Liver (tissue), 9 donors: Measurements from ENCODE around the gene PHKB. TPM values are rescaled to one million over a fixed set of nuclear protein-coding genes. Genes with fewer than 3 reads are reported as not detected.
"Not testable (repeated sequence)": the region's sequence is repeated elsewhere in the genome, so short reads cannot be mapped to it uniquely, and the experiment has no call there.

Source experiments
- DNase-seq: peaks from one replicate; pipeline ENCODE4 v3.0.0-alpha.2; 2017; ENCODE audit warnings: low spot score
- H3K27ac ChIP-seq, 2 donors: one replicate each; pipeline ENCODE4 v1.7.0; 2013; ENCODE audit warnings: inconsistent platforms in 2 of 2, low read length in 2 of 2, control low read depth in 1 of 2, low read depth in 1 of 2, mild to moderate bottlenecking in 1 of 2
- H3K27me3 ChIP-seq, 4 donors: one replicate each; pipeline versions ENCODE4 v1.6.1 to v1.7.0; 2013; ENCODE audit warnings: low read length in 3 of 4, inconsistent platforms in 1 of 4, mild to moderate bottlenecking in 1 of 4, moderate library complexity in 1 of 4; ENCODE audit not compliant: control insufficient read depth in 4 of 4, insufficient read depth in 4 of 4
- H3K36me3 ChIP-seq, 4 donors: one replicate each; pipeline versions ENCODE4 v1.6.1 to v1.7.0; 2013; ENCODE audit warnings: low read length in 3 of 4, mild to moderate bottlenecking in 3 of 4, low read depth in 1 of 4, moderate library complexity in 1 of 4; ENCODE audit not compliant: control insufficient read depth in 4 of 4, insufficient read depth in 3 of 4
- H3K4me1 ChIP-seq, 4 donors: one replicate each; pipeline versions ENCODE4 v1.6.1 to v1.7.0; 2013; ENCODE audit warnings: low read length in 3 of 4, mild to moderate bottlenecking in 3 of 4, moderate library complexity in 1 of 4; ENCODE audit not compliant: control insufficient read depth in 4 of 4, insufficient read depth in 4 of 4
- H3K4me3 ChIP-seq, 3 donors: one replicate each; pipeline versions ENCODE4 v1.6.1 to v1.7.0; 2013; ENCODE audit warnings: low read length in 3 of 3, control low read depth in 1 of 3, low read depth in 1 of 3, mild to moderate bottlenecking in 1 of 3
- H3K9ac ChIP-seq, 2 donors: one replicate each; pipeline ENCODE4 v1.7.0; 2013; ENCODE audit warnings: low read length in 2 of 2, mild to moderate bottlenecking in 2 of 2, moderate library complexity in 2 of 2, control low read depth in 1 of 2, low read depth in 1 of 2
- H3K9me3 ChIP-seq, 4 donors: one replicate each; pipeline versions ENCODE4 v1.6.1 to v1.7.0; 2013; ENCODE audit warnings: low read length in 3 of 4; ENCODE audit not compliant: control insufficient read depth in 4 of 4
- FOXA1 ChIP-seq: IDR thresholded peaks from 2 replicates; pipeline ENCODE4 v1.6.1; 2016; ENCODE audit warnings: antibody characterized with exemption
- GABPA ChIP-seq, 2 donors: IDR thresholded peaks in 1 of 2; conservative IDR thresholded peaks in 1 of 2; 2 replicates each; pipeline ENCODE4 v1.6.1; 2016; ENCODE audit warnings: antibody characterized with exemption in 2 of 2, mild to moderate bottlenecking in 1 of 2, moderate library complexity in 1 of 2
- HNF4A ChIP-seq, 2 donors: conservative IDR thresholded peaks; 2 replicates each; pipeline ENCODE4 v1.6.1; 2016; ENCODE audit warnings: antibody characterized with exemption in 2 of 2, mild to moderate bottlenecking in 2 of 2
- HNF4G ChIP-seq: IDR thresholded peaks from 2 replicates; pipeline ENCODE4 v1.6.1; 2016; ENCODE audit warnings: antibody characterized with exemption
- JUND ChIP-seq, 2 donors: IDR thresholded peaks; 2 replicates each; pipeline ENCODE4 v1.6.1; 2016; ENCODE audit warnings: antibody characterized with exemption in 2 of 2
- NR2F2 ChIP-seq: IDR thresholded peaks from 2 replicates; pipeline ENCODE4 v1.6.1; 2016; ENCODE audit warnings: antibody characterized with exemption
- RAD21 ChIP-seq, 2 donors: IDR thresholded peaks; 2 replicates each; pipeline ENCODE4 v1.6.1; 2016; ENCODE audit warnings: antibody characterized with exemption in 2 of 2, mild to moderate bottlenecking in 2 of 2
- RXRA ChIP-seq, 2 donors: IDR thresholded peaks; 2 replicates each; pipeline ENCODE4 v1.6.1; 2017 to 2018; ENCODE audit warnings: antibody characterized with exemption in 2 of 2, mild to moderate bottlenecking in 1 of 2
- SP1 ChIP-seq: IDR thresholded peaks from 2 replicates; pipeline ENCODE4 v1.6.1; 2018; ENCODE audit warnings: antibody characterized with exemption, mild to moderate bottlenecking
- TAF1 ChIP-seq: conservative IDR thresholded peaks from 2 replicates; pipeline ENCODE4 v1.6.1; 2016; ENCODE audit warnings: antibody characterized with exemption, mild to moderate bottlenecking
- YY1 ChIP-seq: IDR thresholded peaks from 2 replicates; pipeline ENCODE4 v1.6.1; 2016; ENCODE audit warnings: antibody characterized with exemption, mild to moderate bottlenecking
- WGBS: extraction: QIAGEN DNeasy Blood & Tissue Kit; methylation state at CpG from one replicate; pipeline ENCODE4 v1.1.7; 2013; 5-methylcytosine and 5-hydroxymethylcytosine counted together
- polyA plus RNA-seq, 2 donors: library from polyadenylated mRNA; stranded (reverse) in 1 of 2; unstranded in 1 of 2; fragments of 200-250 nt in 1 of 2; fragments of >200 nt in 1 of 2; fragmentation: Nextera tagmentation in 1 of 2; extraction: Ambion mirVana in 1 of 2; gene quantifications; one replicate each; pipeline versions ENCODE4 v1.2.1 to v1.2.3, GENCODE V29; 2013 to 2015
- total RNA-seq, 2 donors: library from RNA; depleted of rRNA; stranded (reverse); fragments of >200 nt; gene quantifications; one replicate each; pipeline ENCODE4 v1.2.3, GENCODE V29; 2014
- TF ChIP-seq, protein P1 (sequence below): IDR thresholded peaks from 2 replicates; pipeline ENCODE4 v1.6.1; 2016; ENCODE audit warnings: antibody characterized with exemption
- TF ChIP-seq, protein P2 (sequence below): IDR thresholded peaks from 2 replicates; pipeline ENCODE4 v1.6.1; 2016; ENCODE audit warnings: antibody characterized with exemption
- TF ChIP-seq, protein P3 (sequence below): fragments of 150-350 bp; IDR thresholded peaks from 2 replicates; pipeline ENCODE4 v1.5.1; 2017; ENCODE audit warnings: improper control_type of control experiment, low read depth, low read length; ENCODE audit not compliant: missing input control
- TF ChIP-seq, protein P4 (sequence below): IDR thresholded peaks from 2 replicates; pipeline ENCODE4 v1.6.1; 2016; ENCODE audit warnings: antibody characterized with exemption
- TF ChIP-seq, protein P5 (sequence below): IDR thresholded peaks from 2 replicates; pipeline ENCODE4 v1.6.1; 2016; ENCODE audit warnings: antibody characterized with exemption, mild to moderate bottlenecking
- donor health status: healthy.
- donor health status: healthy.
- donor health status: healthy.
- donor health status: healthy.
- donor health status: healthy.

Gene PHKB
- total and polyA plus RNA-seq, 4 donors = 13.2 to 49.1 (median 29.0) TPM

DNA sequence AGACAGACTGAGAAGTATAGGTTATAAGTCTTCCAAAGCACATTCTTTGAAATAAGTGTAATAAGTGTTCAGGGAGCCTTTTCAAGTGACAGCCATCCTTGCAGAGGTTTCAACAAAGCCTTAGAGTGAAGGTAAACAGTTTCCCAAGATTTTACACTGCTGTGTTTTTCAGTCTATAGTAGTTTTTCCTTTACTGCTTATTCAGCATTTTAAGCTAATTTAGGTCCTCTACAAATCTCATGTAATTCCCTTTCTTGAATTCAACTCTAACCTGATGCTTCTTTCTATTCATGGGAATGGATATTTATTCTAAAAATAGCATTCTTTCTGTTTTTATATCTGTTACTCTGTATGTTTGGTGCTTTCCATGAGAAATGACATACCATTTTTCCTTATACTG, 211.3 kb downstream of the PHKB start:
- no peak overlapping the region for H3K9ac ChIP-seq
- no peak for DNase-seq
- no peaks in the 10 kb centered on the region for H3K4me1 ChIP-seq
- TF ChIP-seq, protein P1, sequence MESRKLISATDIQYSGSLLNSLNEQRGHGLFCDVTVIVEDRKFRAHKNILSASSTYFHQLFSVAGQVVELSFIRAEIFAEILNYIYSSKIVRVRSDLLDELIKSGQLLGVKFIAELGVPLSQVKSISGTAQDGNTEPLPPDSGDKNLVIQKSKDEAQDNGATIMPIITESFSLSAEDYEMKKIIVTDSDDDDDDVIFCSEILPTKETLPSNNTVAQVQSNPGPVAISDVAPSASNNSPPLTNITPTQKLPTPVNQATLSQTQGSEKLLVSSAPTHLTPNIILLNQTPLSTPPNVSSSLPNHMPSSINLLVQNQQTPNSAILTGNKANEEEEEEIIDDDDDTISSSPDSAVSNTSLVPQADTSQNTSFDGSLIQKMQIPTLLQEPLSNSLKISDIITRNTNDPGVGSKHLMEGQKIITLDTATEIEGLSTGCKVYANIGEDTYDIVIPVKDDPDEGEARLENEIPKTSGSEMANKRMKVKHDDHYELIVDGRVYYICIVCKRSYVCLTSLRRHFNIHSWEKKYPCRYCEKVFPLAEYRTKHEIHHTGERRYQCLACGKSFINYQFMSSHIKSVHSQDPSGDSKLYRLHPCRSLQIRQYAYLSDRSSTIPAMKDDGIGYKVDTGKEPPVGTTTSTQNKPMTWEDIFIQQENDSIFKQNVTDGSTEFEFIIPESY = no peak
- TF ChIP-seq YY1 (no peak), HNF4A (conservative IDR thresholded peaks at IDR 0.05) (no peak), GABPA (IDR thresholded peaks at IDR 0.05 in 1 of 2, conservative IDR thresholded peaks at IDR 0.05 in 1 of 2) (no peak)
- TF ChIP-seq, protein P2, sequence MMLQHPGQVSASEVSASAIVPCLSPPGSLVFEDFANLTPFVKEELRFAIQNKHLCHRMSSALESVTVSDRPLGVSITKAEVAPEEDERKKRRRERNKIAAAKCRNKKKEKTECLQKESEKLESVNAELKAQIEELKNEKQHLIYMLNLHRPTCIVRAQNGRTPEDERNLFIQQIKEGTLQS = no peak
- TF ChIP-seq, protein P3, sequence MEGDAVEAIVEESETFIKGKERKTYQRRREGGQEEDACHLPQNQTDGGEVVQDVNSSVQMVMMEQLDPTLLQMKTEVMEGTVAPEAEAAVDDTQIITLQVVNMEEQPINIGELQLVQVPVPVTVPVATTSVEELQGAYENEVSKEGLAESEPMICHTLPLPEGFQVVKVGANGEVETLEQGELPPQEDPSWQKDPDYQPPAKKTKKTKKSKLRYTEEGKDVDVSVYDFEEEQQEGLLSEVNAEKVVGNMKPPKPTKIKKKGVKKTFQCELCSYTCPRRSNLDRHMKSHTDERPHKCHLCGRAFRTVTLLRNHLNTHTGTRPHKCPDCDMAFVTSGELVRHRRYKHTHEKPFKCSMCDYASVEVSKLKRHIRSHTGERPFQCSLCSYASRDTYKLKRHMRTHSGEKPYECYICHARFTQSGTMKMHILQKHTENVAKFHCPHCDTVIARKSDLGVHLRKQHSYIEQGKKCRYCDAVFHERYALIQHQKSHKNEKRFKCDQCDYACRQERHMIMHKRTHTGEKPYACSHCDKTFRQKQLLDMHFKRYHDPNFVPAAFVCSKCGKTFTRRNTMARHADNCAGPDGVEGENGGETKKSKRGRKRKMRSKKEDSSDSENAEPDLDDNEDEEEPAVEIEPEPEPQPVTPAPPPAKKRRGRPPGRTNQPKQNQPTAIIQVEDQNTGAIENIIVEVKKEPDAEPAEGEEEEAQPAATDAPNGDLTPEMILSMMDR = no peak
- no peaks in the 10 kb centered on the region for H3K9me3 ChIP-seq
- no peak overlapping the region for H3K27ac ChIP-seq
- H3K36me3 ChIP-seq = peaks cover 1 to 27% (median 25%) of the 10 kb centered on the region in 4 donors
- H3K27me3 ChIP-seq = no peaks in the 10 kb centered on the region
- H3K4me3 ChIP-seq = no peak overlapping the region

DNA sequence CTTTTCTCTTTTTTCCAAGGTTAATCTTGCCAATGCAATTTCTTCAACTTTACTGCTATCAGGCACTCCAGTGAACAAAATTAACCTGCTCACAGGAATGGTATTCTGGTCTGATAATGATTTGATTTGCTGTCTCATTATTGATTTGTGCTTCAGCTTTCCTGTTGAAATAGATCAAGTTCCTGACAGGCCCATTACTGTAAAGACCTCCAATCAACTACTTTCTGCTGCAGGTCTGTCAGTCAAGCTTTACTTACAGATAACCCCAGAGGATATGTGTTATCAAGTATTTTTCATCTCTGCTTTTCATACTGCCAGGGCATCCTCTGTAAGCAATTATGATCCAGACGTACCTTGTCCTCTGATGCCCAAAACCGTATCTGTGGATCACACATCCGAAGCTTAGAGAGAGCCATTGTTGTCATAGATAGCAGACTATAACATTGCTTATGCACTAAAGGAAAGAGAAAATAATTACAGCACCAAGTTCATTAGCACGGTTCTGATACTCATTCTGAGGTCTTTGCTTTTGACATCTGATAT, 215.6 kb downstream of the PHKB start:
- no peaks in the 10 kb centered on the region for H3K27me3 ChIP-seq
- no peak overlapping the region for H3K4me3 ChIP-seq
- no peak for DNase-seq
- no peak overlapping the region for H3K27ac ChIP-seq
- 97% methylated on average over 4 of the region's 4 CpGs for WGBS
- H3K4me1 ChIP-seq = no peaks in the 10 kb centered on the region
- TF ChIP-seq JUND (IDR thresholded peaks at IDR 0.05) (no peak), RAD21 (IDR thresholded peaks at IDR 0.05) (no peak), RXRA (IDR thresholded peaks at IDR 0.05) (no peak), FOXA1 (no peak), NR2F2 (no peak), HNF4G (no peak), YY1 (no peak), GABPA (IDR thresholded peaks at IDR 0.05 in 1 of 2, conservative IDR thresholded peaks at IDR 0.05 in 1 of 2) (no peak), HNF4A (conservative IDR thresholded peaks at IDR 0.05) (no peak), SP1 (no peak), TAF1 (no peak)
- TF ChIP-seq, protein P2 = no peak
- TF ChIP-seq, protein P3 = no peak
- TF ChIP-seq, protein P4, sequence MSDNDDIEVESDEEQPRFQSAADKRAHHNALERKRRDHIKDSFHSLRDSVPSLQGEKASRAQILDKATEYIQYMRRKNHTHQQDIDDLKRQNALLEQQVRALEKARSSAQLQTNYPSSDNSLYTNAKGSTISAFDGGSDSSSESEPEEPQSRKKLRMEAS = no peak
- TF ChIP-seq, protein P5, sequence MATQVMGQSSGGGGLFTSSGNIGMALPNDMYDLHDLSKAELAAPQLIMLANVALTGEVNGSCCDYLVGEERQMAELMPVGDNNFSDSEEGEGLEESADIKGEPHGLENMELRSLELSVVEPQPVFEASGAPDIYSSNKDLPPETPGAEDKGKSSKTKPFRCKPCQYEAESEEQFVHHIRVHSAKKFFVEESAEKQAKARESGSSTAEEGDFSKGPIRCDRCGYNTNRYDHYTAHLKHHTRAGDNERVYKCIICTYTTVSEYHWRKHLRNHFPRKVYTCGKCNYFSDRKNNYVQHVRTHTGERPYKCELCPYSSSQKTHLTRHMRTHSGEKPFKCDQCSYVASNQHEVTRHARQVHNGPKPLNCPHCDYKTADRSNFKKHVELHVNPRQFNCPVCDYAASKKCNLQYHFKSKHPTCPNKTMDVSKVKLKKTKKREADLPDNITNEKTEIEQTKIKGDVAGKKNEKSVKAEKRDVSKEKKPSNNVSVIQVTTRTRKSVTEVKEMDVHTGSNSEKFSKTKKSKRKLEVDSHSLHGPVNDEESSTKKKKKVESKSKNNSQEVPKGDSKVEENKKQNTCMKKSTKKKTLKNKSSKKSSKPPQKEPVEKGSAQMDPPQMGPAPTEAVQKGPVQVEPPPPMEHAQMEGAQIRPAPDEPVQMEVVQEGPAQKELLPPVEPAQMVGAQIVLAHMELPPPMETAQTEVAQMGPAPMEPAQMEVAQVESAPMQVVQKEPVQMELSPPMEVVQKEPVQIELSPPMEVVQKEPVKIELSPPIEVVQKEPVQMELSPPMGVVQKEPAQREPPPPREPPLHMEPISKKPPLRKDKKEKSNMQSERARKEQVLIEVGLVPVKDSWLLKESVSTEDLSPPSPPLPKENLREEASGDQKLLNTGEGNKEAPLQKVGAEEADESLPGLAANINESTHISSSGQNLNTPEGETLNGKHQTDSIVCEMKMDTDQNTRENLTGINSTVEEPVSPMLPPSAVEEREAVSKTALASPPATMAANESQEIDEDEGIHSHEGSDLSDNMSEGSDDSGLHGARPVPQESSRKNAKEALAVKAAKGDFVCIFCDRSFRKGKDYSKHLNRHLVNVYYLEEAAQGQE = no peak
- H3K9ac ChIP-seq = no peak overlapping the region
- H3K36me3 ChIP-seq = peaks cover 1 to 25% (median 17%) of the 10 kb centered on the region in 4 donors
- H3K9me3 ChIP-seq = no peaks in the 10 kb centered on the region

DNA sequence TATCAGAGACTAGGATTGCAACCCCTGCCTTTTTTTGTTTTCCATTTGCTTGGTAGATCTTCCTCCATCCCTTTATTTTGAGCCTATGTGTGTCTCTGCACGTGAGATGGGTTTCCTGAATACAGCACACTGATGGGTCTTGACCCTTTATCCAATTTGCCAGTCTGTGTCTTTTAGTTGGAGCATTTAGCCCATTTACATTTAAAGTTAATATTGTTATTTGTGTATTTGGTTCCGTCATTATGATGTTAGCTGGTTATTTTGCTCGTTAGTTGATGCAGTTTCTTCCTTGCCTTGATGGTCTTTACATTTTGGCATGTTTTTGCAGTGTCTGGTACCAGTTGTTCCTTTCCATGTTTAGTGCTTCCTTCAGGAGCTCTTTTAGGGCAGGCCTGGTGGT, 220.4 kb downstream of the PHKB start:
- not testable (repeated sequence) for H3K9me3 ChIP-seq, H3K4me1 ChIP-seq, H3K27ac ChIP-seq, DNase-seq, H3K27me3 ChIP-seq, H3K9ac ChIP-seq, H3K4me3 ChIP-seq
- 98% methylated on average over 2 of the region's 3 CpGs for WGBS
- H3K36me3 ChIP-seq = peaks cover 0 to 13% (median 9%) of the 10 kb centered on the region in 4 donors
